AG04450 (cell line): Measurements from ENCODE around the gene HECA. TPM values are rescaled to one million over a fixed set of nuclear protein-coding genes. Genes with fewer than 3 reads are reported as not detected.

Source experiments
- CTCF ChIA-PET: fragments of 300-600, 350-600 bp; formaldehyde crosslinking; extraction: SDS; loops from one replicate; lab custom pipeline; 2022; ENCODE audit warnings: antibody characterized with exemption, inconsistent platforms; lab: Charles Lee
- POLR2A ChIA-PET: fragments of 350-600 bp; formaldehyde crosslinking; extraction: SDS; loops from one replicate; lab custom pipeline; 2021; ENCODE audit warnings: antibody characterized with exemption, inconsistent platforms; lab: Yijun Ruan, JAX
- DNase-seq: peaks from one replicate; pipeline ENCODE4 v3.0.0-alpha.2; 2011; ENCODE audit warnings: low read depth, low spot score
- H3K27ac ChIP-seq: one replicate; pipeline ENCODE4 v1.5.1; 2012; ENCODE audit warnings: low read depth, low read length, control low read depth
- H3K27me3 ChIP-seq: one replicate; pipeline ENCODE4 v1.6.0; 2012; ENCODE audit warnings: low read length; ENCODE audit not compliant: control insufficient read depth, insufficient read depth
- H3K4me3 ChIP-seq: 2 replicates; pipeline ENCODE4 v1.5.1; 2011; ENCODE audit warnings: mild to moderate bottlenecking, low read depth, low read length, control low read depth
- H3K9me3 ChIP-seq: 2 replicates; pipeline ENCODE4 v1.5.1; 2012; ENCODE audit warnings: low read length; ENCODE audit not compliant: control insufficient read depth, insufficient read depth
- polyA plus RNA-seq: library from polyadenylated mRNA; depleted of rRNA; stranded (reverse); fragments of >200 nt; gene quantifications from 2 replicates; pipeline ENCODE4 v1.2.3, GENCODE V29; 2011
- TF ChIP-seq, protein P1 (sequence below): IDR thresholded peaks from 2 replicates; pipeline ENCODE4 v1.5.1; 2011; ENCODE audit warnings: low read depth, low read length, control low read depth, inconsistent platforms

The HECA gene
- polyA plus RNA-seq, 1 experiment = 10.6 TPM

DNA sequence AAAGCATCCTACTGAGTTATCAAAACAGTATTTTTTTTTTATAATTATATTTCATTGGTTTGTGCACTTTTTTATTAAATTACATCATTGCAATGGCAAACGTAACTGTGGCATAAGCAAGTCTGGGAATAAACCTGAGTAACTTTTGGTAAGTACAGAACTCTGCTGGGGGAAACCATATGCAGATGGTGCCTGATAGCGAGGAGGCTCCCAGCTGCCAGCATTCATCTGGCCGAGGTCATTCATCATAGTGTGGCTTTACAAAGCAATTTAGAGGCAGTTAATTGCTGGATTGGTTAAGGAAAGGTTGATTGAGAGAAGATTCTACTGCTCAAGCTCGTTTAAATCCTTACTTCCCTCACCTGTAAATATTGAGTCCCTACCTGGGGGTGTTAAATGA lies 52.6 kb downstream of the HECA start:
- Histone ChIP-seq H3K27ac (no peak overlapping the region), H3K27me3 (no peaks in the 10 kb centered on the region), H3K9me3 (peaks cover 2% of the 10 kb centered on the region; the same call in 1 of the 2 replicates), H3K4me3 (no peak overlapping the region)
- POLR2A ChIA-PET = no interaction called here
- TF ChIP-seq, protein P1, sequence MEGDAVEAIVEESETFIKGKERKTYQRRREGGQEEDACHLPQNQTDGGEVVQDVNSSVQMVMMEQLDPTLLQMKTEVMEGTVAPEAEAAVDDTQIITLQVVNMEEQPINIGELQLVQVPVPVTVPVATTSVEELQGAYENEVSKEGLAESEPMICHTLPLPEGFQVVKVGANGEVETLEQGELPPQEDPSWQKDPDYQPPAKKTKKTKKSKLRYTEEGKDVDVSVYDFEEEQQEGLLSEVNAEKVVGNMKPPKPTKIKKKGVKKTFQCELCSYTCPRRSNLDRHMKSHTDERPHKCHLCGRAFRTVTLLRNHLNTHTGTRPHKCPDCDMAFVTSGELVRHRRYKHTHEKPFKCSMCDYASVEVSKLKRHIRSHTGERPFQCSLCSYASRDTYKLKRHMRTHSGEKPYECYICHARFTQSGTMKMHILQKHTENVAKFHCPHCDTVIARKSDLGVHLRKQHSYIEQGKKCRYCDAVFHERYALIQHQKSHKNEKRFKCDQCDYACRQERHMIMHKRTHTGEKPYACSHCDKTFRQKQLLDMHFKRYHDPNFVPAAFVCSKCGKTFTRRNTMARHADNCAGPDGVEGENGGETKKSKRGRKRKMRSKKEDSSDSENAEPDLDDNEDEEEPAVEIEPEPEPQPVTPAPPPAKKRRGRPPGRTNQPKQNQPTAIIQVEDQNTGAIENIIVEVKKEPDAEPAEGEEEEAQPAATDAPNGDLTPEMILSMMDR = no peak
- CTCF ChIA-PET = no interaction called here
- no peak for DNase-seq

DNA sequence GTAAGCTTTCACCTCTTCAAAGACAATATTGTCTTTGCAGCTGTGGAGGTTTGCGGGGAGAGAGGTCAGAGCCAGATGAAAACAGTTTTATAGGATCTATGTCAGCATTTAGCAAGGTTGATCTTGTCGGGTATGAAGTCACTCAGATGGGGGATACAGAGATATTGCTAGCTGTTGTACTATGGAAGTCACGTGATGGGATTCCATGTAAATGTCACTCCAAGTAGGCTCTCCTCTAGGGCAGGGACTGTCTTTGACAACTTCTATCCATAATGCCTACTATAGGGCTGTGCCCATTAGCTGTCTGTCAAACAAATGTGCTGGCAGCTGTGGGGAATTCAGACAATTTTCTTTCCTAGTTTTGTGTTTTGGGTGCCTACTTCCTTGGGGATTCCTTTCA lies 54.8 kb downstream of the HECA start:
- TF ChIP-seq, protein P1 = no peak
- Histone ChIP-seq H3K27ac (no peak overlapping the region), H3K27me3 (no peaks in the 10 kb centered on the region), H3K4me3 (no peak overlapping the region), H3K9me3 (peaks cover 2% of the 10 kb centered on the region; the same call in 1 of the 2 replicates)
- POLR2A ChIA-PET = no interaction called here
- DNase-seq = no peak
- CTCF ChIA-PET = interaction anchor here (1.4 kb wide), 1 partner anchor 30 kb away, joined by 3 read pairs; no protein-coding TSS in a partner anchor

DNA sequence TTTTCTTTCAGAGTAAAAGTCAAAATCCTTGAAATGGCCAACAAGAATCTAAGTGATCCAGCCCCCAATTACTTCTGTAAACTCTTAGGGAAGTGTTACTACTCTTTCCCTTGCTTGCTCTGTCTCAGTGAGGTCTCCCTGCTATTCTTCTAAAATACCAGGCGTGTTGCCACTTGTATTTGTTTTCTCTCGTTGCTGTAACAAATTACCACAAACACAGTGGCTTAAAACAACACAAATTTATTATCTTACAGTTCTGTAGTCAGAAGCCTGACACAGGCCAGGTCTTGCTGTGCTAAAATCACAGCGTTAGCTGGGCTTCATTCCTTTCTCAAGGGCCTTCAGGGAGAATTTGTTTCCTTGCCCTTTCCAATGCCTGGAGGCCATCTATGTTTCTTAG lies 59.9 kb downstream of the HECA start:
- no peak overlapping the region for H3K27ac ChIP-seq
- no peak overlapping the region for H3K4me3 ChIP-seq
- POLR2A ChIA-PET = no interaction called here
- TF ChIP-seq, protein P1 = no peak
- no peaks in the 10 kb centered on the region for H3K9me3 ChIP-seq
- CTCF ChIA-PET = interaction anchor here (0.5 kb wide), 1 partner anchor 29 kb away, joined by 5 read pairs; no protein-coding TSS in a partner anchor
- no peaks in the 10 kb centered on the region for H3K27me3 ChIP-seq
- no peak for DNase-seq

DNA sequence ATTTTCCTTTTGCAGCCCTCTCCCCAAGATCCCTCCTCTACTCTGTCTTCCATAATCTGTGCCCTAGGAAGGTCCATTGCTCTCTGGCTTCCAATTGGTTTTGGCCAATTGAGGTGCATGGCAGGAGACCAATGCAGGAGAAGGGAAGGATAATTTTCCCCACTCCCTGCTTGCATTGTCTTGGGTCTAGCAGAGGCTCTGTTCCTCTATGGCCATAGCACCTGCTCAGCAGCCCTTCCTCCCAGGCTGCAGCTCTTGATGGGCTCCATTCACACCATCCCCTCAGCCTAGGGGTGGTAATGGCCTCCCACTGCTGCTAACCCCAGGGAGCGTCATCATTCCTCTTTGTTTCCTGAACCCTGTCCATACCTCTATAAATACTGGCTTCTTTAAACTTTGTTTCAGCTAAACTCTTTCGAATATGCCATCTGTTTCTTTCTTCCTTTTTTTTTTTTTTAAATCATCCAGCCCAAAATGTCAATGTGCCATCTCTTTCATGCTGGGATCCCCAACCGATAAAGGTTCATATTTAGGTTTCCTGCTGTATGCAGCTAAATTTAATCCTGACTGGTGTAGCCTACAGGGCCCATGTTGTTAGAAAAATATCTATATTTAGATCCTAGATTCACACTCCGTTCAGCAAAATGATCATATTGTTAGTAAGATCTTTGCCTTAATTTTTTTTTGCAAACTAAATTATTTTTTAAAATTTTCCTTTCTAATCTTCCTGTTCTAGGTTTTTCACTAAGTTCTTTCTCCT lies 63.8 kb downstream of the HECA start:
- Histone ChIP-seq H3K27me3 (no peaks in the 10 kb centered on the region), H3K4me3 (no peak overlapping the region), H3K27ac (no peak overlapping the region), H3K9me3 (no peaks in the 10 kb centered on the region)
- DNase-seq = no peak
- TF ChIP-seq, protein P1 = no peak
- CTCF ChIA-PET = no interaction called here
- POLR2A ChIA-PET = no interaction called here

DNA sequence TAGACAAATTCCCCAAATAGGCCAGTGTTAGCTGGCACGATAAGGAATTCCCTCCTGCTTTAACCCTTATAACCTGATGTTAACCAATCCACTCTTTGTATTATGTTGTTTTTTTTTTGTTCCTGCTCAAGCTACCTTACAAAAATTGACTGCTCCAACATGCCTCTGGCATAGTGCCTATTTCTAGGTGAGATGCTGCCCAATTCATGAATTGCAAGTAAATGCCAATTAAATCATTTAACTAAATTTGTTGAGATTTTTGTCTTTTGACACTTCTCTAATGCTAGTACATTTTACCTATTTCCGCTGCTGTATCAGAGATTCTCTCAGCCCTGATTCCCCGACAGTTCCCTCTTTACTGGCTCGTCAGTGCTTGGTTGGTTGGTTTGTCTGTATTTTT lies 66.5 kb downstream of the HECA start:
- no peaks in the 10 kb centered on the region for H3K9me3 ChIP-seq
- ChIA-PET POLR2A (no interaction called here), CTCF (interaction anchor here (1.2 kb wide), 1 partner anchor 18 kb away, joined by 4 read pairs; no protein-coding TSS in a partner anchor)
- no peak overlapping the region for H3K27ac ChIP-seq
- TF ChIP-seq, protein P1 = no peak
- H3K27me3 ChIP-seq = no peaks in the 10 kb centered on the region
- DNase-seq = no peak
- H3K4me3 ChIP-seq = no peak overlapping the region
